CD14-positive monocyte (primary cell): Measurements from ENCODE around the gene UBE2J2. TPM values are rescaled to one million over a fixed set of nuclear protein-coding genes. Genes with fewer than 3 reads are reported as not detected.

Experiments used
- DNase-seq, 3 donors: peaks; one replicate each; pipeline ENCODE4 v3.0.0-alpha.2; 2011 to 2022
- H2AFZ ChIP-seq: 2 replicates; pipeline ENCODE4 v1.6.0; 2012; ENCODE audit warnings: mild to moderate bottlenecking, low read depth, low read length, inconsistent platforms; ENCODE audit not compliant: insufficient read depth, poor library complexity, severe bottlenecking
- H3K27ac ChIP-seq, 2 donors: 1 replicate in 1 of 2; 2 replicates in 1 of 2; pipeline ENCODE4 v1.5.1; 2012 to 2013; ENCODE audit warnings: low read length in 2 of 2, control low read depth in 1 of 2, inconsistent platforms in 1 of 2, low read depth in 1 of 2, mild to moderate bottlenecking in 1 of 2
- H3K27me3 ChIP-seq, 2 donors: one replicate each; pipeline versions ENCODE4 v1.6.0 to v1.6.1; 2011 to 2013; ENCODE audit warnings: low read length in 2 of 2; ENCODE audit not compliant: control insufficient read depth in 2 of 2, insufficient read depth in 2 of 2
- H3K36me3 ChIP-seq, 2 donors: replicated peaks in 1 of 2; 1 replicate in 1 of 2; 2 replicates in 1 of 2; pipeline versions ENCODE4 v1.5.1 to v1.6.1; 2012 to 2013; ENCODE audit warnings: low read length in 2 of 2, control low read depth in 1 of 2, inconsistent platforms in 1 of 2, mild to moderate bottlenecking in 1 of 2; ENCODE audit not compliant: insufficient read depth in 2 of 2, control insufficient read depth in 1 of 2
- H3K4me1 ChIP-seq, 2 donors: 1 replicate in 1 of 2; 2 replicates in 1 of 2; pipeline versions ENCODE4 v1.5.1 to v1.6.1; 2012 to 2013; ENCODE audit warnings: low read length in 2 of 2, control low read depth in 1 of 2, inconsistent platforms in 1 of 2, mild to moderate bottlenecking in 1 of 2, moderate library complexity in 1 of 2; ENCODE audit not compliant: insufficient read depth in 2 of 2, control insufficient read depth in 1 of 2
- H3K4me2 ChIP-seq: replicated peaks from 2 replicates; pipeline ENCODE3; 2012; ENCODE audit warnings: low read length, moderate library complexity, mild to moderate bottlenecking; ENCODE audit not compliant: poor library complexity, severe bottlenecking; ENCODE audit errors: extremely low read depth
- H3K4me3 ChIP-seq, 3 experiments: fragments of 200-600 bp in 1 of 3; sonication (generic) in 1 of 3; replicated peaks in 1 of 3; 1 replicate in 2 of 3; 2 replicates in 1 of 3; pipeline ENCODE4 v1.5.1; 2011 to 2013; ENCODE audit warnings: low read length in 3 of 3, mild to moderate bottlenecking in 3 of 3, control low read depth in 2 of 3, low read depth in 2 of 3, inconsistent platforms in 1 of 3, moderate library complexity in 1 of 3
- H3K79me2 ChIP-seq: 2 replicates; pipeline ENCODE4 v1.6.0; 2012; ENCODE audit warnings: mild to moderate bottlenecking, control low read depth, inconsistent platforms, low read length, moderate library complexity; ENCODE audit not compliant: insufficient read depth
- H3K9ac ChIP-seq: 2 replicates; pipeline ENCODE4 v1.6.0; 2017; ENCODE audit warnings: low read length, mild to moderate bottlenecking; ENCODE audit not compliant: insufficient read depth, poor library complexity, severe bottlenecking
- H3K9me3 ChIP-seq, 2 donors: replicated peaks in 1 of 2; 1 replicate in 1 of 2; 2 replicates in 1 of 2; pipeline versions ENCODE4 v1.5.1 to v1.6.1; 2012 to 2013; ENCODE audit warnings: low read length in 2 of 2, control low read depth in 1 of 2; ENCODE audit not compliant: control insufficient read depth in 1 of 2, insufficient read depth in 1 of 2
- H4K20me1 ChIP-seq: 2 replicates; pipeline ENCODE4 v1.6.0; 2012; ENCODE audit warnings: mild to moderate bottlenecking, low read length, control low read depth, moderate library complexity; ENCODE audit not compliant: insufficient read depth
- H3K27ac Mint-ChIP-seq, 7 donors: one replicate each; pipeline ENCODE4 v1.8.0; 2020; ENCODE audit warnings: mild to moderate bottlenecking in 7 of 7, mixed read lengths in 7 of 7, moderate library complexity in 6 of 7, inconsistent platforms in 2 of 7
- H3K27me3 Mint-ChIP-seq, 3 donors: one replicate each; pipeline ENCODE4 v1.8.0; 2021 to 2022; ENCODE audit warnings: low read depth in 3 of 3, mild to moderate bottlenecking in 3 of 3, mixed read lengths in 3 of 3, moderate library complexity in 3 of 3, inconsistent platforms in 1 of 3
- H3K36me3 Mint-ChIP-seq, 2 donors: one replicate each; pipeline ENCODE4 v1.8.0; 2020; ENCODE audit warnings: mixed read lengths in 2 of 2, inconsistent platforms in 1 of 2, mild to moderate bottlenecking in 1 of 2
- H3K4me1 Mint-ChIP-seq: one replicate; pipeline ENCODE4 v1.8.0; 2020; ENCODE audit warnings: mild to moderate bottlenecking, mixed read lengths
- H3K4me3 Mint-ChIP-seq, 2 donors: one replicate each; pipeline ENCODE4 v1.8.0; 2020; ENCODE audit warnings: mild to moderate bottlenecking in 2 of 2, mixed read lengths in 2 of 2, moderate library complexity in 1 of 2
- H3K9me3 Mint-ChIP-seq, 7 donors: one replicate each; pipeline ENCODE4 v1.8.0; 2020 to 2022; ENCODE audit warnings: mixed read lengths in 7 of 7, mild to moderate bottlenecking in 6 of 7, moderate library complexity in 6 of 7, inconsistent platforms in 2 of 7
- WGBS: methylation state at CpG from one replicate; pipeline ENCODE4 v1.1.5; 2013; ENCODE audit warnings: missing lambda C conversion rate; ENCODE audit not compliant: insufficient coverage; 5-methylcytosine and 5-hydroxymethylcytosine counted together
- intact Hi-C, 2 donors: fragments of 100-400 bp; cut with micrococcal nuclease; formaldehyde crosslinking; loops; one replicate each; pipeline versions ENCODE4 v1.15.0 to v1.15.1; 2023
- polyA plus RNA-seq, 3 donors: library from polyadenylated mRNA; depleted of rRNA in 1 of 3; unstranded in 2 of 3; stranded (reverse) in 1 of 3; fragments of 300-500 nt in 2 of 3; fragments of >200 nt in 1 of 3; fragmentation: Illumina TruSeq in 2 of 3; gene quantifications; 1 replicate in 2 of 3; 2 replicates in 1 of 3; pipeline ENCODE4 v1.2.3, GENCODE V29; 2012 to 2021
- TF ChIP-seq, protein P1 (sequence below): fragments of 200-600 bp; IDR thresholded peaks from one replicate; pipeline ENCODE4 v1.8.0; 2022; ENCODE audit warnings: antibody characterized with exemption, mild to moderate bottlenecking

Gene UBE2J2
- polyA plus RNA-seq, 3 donors, result 36.5 to 83.2 (median 72.1) TPM

DNA sequence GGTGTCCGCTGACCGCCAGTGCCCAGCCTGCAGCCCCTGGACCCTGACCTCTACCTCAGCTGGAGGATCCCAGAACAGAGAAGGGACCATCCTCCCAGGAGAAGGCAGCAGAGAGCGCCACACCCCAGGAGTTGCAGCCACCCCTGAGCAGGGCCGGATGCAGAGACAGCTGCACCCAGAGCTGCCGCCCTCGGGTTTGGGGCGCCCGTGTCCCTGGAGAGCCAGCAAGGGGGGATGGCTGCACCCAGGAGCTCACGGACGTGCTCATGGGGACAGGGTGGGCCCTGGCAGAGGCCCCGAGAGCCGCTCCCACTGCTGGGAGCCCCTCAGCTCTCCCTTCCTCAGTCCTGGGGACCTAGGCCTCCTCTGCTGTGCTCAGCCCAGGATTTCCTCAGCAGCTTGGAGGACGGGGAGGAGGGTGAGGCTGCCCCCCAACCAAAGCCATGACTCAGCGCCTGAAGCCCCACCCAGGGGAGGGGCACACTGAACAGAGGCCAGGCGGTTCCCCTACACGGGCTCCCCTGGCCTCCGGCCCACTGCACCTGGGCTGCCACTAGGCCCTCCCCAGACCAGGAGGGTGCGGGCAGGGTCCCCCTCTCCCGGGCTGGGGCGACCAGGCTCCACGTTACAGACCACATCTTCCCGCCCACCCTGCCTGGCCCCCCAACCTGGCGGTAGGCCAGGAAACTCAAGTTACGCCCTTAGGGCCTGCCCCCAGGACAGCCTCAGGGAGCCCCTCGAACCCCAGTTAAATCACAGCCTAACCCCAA is 31.8 kb upstream of the UBE2J2 start:
- peaks cover 39 to 55% of the 10 kb centered on the region in 2 donors for H3K4me1 ChIP-seq
- H4K20me1 ChIP-seq, result peaks cover 58% of the 10 kb centered on the region
- peak overlapping the region; percentile 12 to 91 (median 57) for H3K4me3 ChIP-seq
- 6% methylated on average over 23 of the region's 25 CpGs for WGBS
- DNase-seq, result peak; percentile 66 to 77 (median 67)
- Mint-ChIP-seq H3K27ac (peak overlapping the region; percentile 54 to 91 (median 84)), H3K9me3 (no peaks in the 10 kb centered on the region), H3K36me3 (peaks cover 0 to 5% of the 10 kb centered on the region in 2 donors), H3K4me1 (peaks cover 36% of the 10 kb centered on the region), H3K4me3 (peak overlapping the region; percentile 81 to 90), H3K27me3 (peaks cover 0 to 6% (median 2%) of the 10 kb centered on the region in 3 donors)
- peak overlapping the region; percentile 99 for H3K4me2 ChIP-seq
- no peaks in the 10 kb centered on the region for H3K27me3 ChIP-seq
- H3K9ac ChIP-seq, result peak overlapping the region; percentile 81
- TF ChIP-seq, protein P1, sequence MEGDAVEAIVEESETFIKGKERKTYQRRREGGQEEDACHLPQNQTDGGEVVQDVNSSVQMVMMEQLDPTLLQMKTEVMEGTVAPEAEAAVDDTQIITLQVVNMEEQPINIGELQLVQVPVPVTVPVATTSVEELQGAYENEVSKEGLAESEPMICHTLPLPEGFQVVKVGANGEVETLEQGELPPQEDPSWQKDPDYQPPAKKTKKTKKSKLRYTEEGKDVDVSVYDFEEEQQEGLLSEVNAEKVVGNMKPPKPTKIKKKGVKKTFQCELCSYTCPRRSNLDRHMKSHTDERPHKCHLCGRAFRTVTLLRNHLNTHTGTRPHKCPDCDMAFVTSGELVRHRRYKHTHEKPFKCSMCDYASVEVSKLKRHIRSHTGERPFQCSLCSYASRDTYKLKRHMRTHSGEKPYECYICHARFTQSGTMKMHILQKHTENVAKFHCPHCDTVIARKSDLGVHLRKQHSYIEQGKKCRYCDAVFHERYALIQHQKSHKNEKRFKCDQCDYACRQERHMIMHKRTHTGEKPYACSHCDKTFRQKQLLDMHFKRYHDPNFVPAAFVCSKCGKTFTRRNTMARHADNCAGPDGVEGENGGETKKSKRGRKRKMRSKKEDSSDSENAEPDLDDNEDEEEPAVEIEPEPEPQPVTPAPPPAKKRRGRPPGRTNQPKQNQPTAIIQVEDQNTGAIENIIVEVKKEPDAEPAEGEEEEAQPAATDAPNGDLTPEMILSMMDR, result no peak
- peaks cover 4% of the 10 kb centered on the region in 2 donors for H3K36me3 ChIP-seq
- intact Hi-C loops, result loop anchor here in 1 of 2 donors (5.0 kb wide), 2 partner anchors 72 to 477 kb away; partner anchors contain the start of gene AURKAIP1
- no peaks in the 10 kb centered on the region for H3K9me3 ChIP-seq
- H3K79me2 ChIP-seq, result peaks cover 46% of the 10 kb centered on the region
- H2AFZ ChIP-seq, result peak overlapping the region; percentile 59
- peak overlapping the region; percentile 55 to 80 for H3K27ac ChIP-seq

DNA sequence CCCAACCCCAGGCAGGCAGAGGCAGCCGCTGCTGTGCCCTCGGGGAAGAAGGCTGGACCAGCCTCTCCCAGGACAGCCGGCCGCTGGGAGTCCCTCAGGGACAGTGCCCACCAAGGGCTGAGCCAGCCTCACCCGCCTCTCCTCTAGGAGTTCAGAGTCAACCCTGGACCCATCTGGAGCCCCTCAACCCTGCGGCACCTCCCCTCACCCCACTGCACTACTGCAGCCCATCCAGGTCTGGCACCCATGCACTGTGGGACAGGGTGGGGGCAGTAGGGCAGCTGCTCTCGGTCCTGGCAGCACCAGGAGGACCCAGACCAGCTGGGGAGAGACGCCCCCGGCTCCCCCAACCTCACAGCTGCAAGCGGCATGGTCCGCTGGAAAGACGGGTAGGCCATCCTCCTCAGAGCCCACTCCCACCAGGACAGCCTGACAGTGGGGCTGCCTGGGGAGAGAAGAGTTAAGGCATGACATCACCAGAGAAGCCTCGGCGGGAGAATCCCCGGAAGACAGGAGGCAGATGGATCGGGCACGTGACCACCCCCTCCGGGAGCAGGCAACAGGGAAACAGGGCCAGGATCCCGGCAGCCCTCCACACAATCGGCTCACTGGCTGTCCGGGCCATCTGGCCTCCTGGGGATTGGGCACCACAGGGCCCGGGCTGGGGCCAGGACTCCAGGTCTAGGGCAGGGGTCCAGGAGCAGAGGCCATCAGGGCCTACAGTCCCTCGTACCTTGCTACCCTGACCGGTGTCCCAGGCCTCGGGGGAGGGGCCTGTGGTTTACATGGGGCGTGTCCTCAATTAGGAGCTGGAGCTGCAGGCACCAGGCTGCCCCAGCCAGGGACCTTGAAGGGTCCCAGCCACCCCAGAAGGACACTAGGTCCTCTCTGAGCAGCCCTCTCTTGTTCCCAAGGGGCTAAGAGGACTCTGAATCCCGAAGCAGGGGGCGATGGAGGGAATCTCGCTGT is 31.0 kb upstream of the UBE2J2 start:
- Mint-ChIP-seq H3K9me3 (no peaks in the 10 kb centered on the region), H3K4me3 (peak overlapping the region; percentile 81 to 90), H3K27me3 (peaks cover 0 to 6% (median 2%) of the 10 kb centered on the region in 3 donors), H3K36me3 (peaks cover 0 to 9% of the 10 kb centered on the region in 2 donors), H3K4me1 (peaks cover 34% of the 10 kb centered on the region), H3K27ac (peak overlapping the region; percentile 15 to 86 (median 76))
- H3K4me2 ChIP-seq, result peak overlapping the region; percentile 99
- peaks cover 38 to 52% of the 10 kb centered on the region in 2 donors for H3K4me1 ChIP-seq
- peak overlapping the region; percentile 12 to 91 (median 57) for H3K4me3 ChIP-seq
- intact Hi-C loops, result loop anchor here in 1 of 2 donors (5.0 kb wide), 2 partner anchors 73 to 478 kb away; partner anchors contain the start of gene AURKAIP1
- no peaks in the 10 kb centered on the region for H3K27me3 ChIP-seq
- DNase-seq, result peak in 2 of 3 donors; percentile 4 to 39
- peaks cover 46% of the 10 kb centered on the region for H3K79me2 ChIP-seq
- peak overlapping the region; percentile 59 for H2AFZ ChIP-seq
- H3K9ac ChIP-seq, result peak overlapping the region; percentile 81
- WGBS, result 26% methylated on average over 21 of the region's 29 CpGs
- H4K20me1 ChIP-seq, result peaks cover 58% of the 10 kb centered on the region
- no peaks in the 10 kb centered on the region for H3K9me3 ChIP-seq
- TF ChIP-seq, protein P1, result no peak
- H3K36me3 ChIP-seq, result no peaks in the 10 kb centered on the region
- peak overlapping the region; percentile 55 to 80 for H3K27ac ChIP-seq
